Ishikawa (cell line): ENCODE results near the gene JMJD7.

Source experiments
- CEBPB ChIP-seq: IDR thresholded peaks from 2 replicates; pipeline ENCODE4 v1.6.1; 2012
- EP300 ChIP-seq: IDR thresholded peaks from 2 replicates; pipeline ENCODE4 v1.6.1; 2012; ENCODE audit warnings: borderline replicate concordance
- MAX ChIP-seq: IDR thresholded peaks from 2 replicates; pipeline ENCODE4 v1.6.1; 2012
- TAF1 ChIP-seq: IDR thresholded peaks from 2 replicates; pipeline ENCODE4 v1.6.1; 2012; ENCODE audit warnings: low read depth, mild to moderate bottlenecking
- TCF12 ChIP-seq: IDR thresholded peaks from 2 replicates; pipeline ENCODE4 v1.6.1; 2012; ENCODE audit warnings: low read depth

- TF ChIP-seq TCF12 (no peak), TAF1 (no peak), EP300 (no peak), MAX (no peak), CEBPB (no peak)
Measured at GRCh38 chr15:41853831-41854230, 25.9 kb downstream of the JMJD7 start.
